Hepatocyte (in vitro differentiated cells): ENCODE measurements around the gene RAB11FIP4. TPM values are rescaled to one million over a fixed set of nuclear protein-coding genes. Genes with fewer than 3 reads are reported as not detected.

Experiments
- DNase-seq: peaks from one replicate; pipeline ENCODE4 v3.0.0-alpha.2; 2016; ENCODE audit warnings: low spot score
- H2AFZ ChIP-seq: fragments of 200-600 bp; sonication (generic); 2 replicates; pipeline ENCODE4 v1.6.0; 2016; ENCODE audit warnings: antibody characterized with exemption, mild to moderate bottlenecking
- H3K27ac ChIP-seq: fragments of 200-600 bp; sonication (generic); 2 replicates; pipeline ENCODE4 v1.5.1; 2016; ENCODE audit warnings: mild to moderate bottlenecking
- H3K27me3 ChIP-seq: fragments of 200-600 bp; sonication (generic); 2 replicates; pipeline ENCODE4 v1.6.1; 2016
- H3K36me3 ChIP-seq: fragments of 200-600 bp; sonication (generic); replicated peaks from 2 replicates; pipeline ENCODE4 v1.5.1; 2016; ENCODE audit warnings: low read depth; ENCODE audit not compliant: insufficient read depth
- H3K4me1 ChIP-seq: fragments of 200-600 bp; sonication (generic); 2 replicates; pipeline ENCODE4 v1.5.1; 2016; ENCODE audit warnings: mild to moderate bottlenecking, moderate library complexity; ENCODE audit not compliant: insufficient read depth
- H3K4me2 ChIP-seq: fragments of 200-600 bp; sonication (generic); 2 replicates; pipeline ENCODE4 v1.6.0; 2016
- H3K4me3 ChIP-seq: fragments of 200-600 bp; sonication (generic); 2 replicates; pipeline ENCODE4 v1.5.1; 2016; ENCODE audit warnings: mild to moderate bottlenecking
- H3K79me2 ChIP-seq: fragments of 200-600 bp; sonication (generic); 2 replicates; pipeline ENCODE4 v1.6.0; 2017; ENCODE audit warnings: mild to moderate bottlenecking
- H3K9me2 ChIP-seq: fragments of 200-600 bp; sonication (generic); replicated peaks from 2 replicates; pipeline ENCODE4 v1.6.0; 2017; ENCODE audit warnings: mild to moderate bottlenecking; ENCODE audit not compliant: insufficient read depth
- H3K9me3 ChIP-seq: fragments of 200-600 bp; sonication (generic); 2 replicates; pipeline ENCODE4 v1.5.1; 2016; ENCODE audit warnings: low read depth, mild to moderate bottlenecking
- H4K20me1 ChIP-seq: fragments of 200-600 bp; sonication (generic); 2 replicates; pipeline ENCODE4 v1.6.0; 2016; ENCODE audit warnings: mild to moderate bottlenecking; ENCODE audit not compliant: insufficient read depth, poor library complexity, severe bottlenecking
- EZH2 ChIP-seq: fragments of 200-600 bp; sonication (generic); IDR thresholded peaks from 2 replicates; pipeline ENCODE4 v1.6.1; 2016; ENCODE audit warnings: antibody characterized with exemption, mild to moderate bottlenecking, borderline replicate concordance
- EZH2phosphoT487 ChIP-seq: fragments of 200-600 bp; sonication (generic); IDR thresholded peaks from one replicate; pipeline ENCODE4 v1.6.1; 2018; ENCODE audit warnings: antibody characterized with exemption, mild to moderate bottlenecking, low read depth, moderate library complexity; ENCODE audit not compliant: unreplicated experiment, severe bottlenecking
- WGBS: methylation state at CpG from one replicate; pipeline ENCODE4 v1.1.6; 2016; ENCODE audit warnings: low lambda C conversion rate; ENCODE audit errors: missing lambda C conversion rate; 5-methylcytosine and 5-hydroxymethylcytosine counted together
- polyA plus RNA-seq: library from polyadenylated mRNA; unstranded; fragments of >200 nt; fragmentation: Nextera tagmentation; extraction: Ambion mirVana; gene quantifications from 2 replicates; pipeline ENCODE4 v1.2.1, GENCODE V29; 2016
- total RNA-seq: library from RNA; depleted of rRNA; stranded (reverse); fragments of >200 nt; gene quantifications from 2 replicates; pipeline ENCODE4 v1.2.3, GENCODE V29; 2014
- TF ChIP-seq, protein P1 (sequence below): fragments of 200-600 bp; sonication (generic); IDR thresholded peaks from 2 replicates; pipeline ENCODE4 v1.5.1; 2016; ENCODE audit warnings: antibody characterized with exemption, mild to moderate bottlenecking; ENCODE audit not compliant: poor library complexity

RAB11FIP4 gene
- total and polyA plus RNA-seq, 2 experiments from 2014 or later = 25.8 to 35.6 TPM

DNA sequence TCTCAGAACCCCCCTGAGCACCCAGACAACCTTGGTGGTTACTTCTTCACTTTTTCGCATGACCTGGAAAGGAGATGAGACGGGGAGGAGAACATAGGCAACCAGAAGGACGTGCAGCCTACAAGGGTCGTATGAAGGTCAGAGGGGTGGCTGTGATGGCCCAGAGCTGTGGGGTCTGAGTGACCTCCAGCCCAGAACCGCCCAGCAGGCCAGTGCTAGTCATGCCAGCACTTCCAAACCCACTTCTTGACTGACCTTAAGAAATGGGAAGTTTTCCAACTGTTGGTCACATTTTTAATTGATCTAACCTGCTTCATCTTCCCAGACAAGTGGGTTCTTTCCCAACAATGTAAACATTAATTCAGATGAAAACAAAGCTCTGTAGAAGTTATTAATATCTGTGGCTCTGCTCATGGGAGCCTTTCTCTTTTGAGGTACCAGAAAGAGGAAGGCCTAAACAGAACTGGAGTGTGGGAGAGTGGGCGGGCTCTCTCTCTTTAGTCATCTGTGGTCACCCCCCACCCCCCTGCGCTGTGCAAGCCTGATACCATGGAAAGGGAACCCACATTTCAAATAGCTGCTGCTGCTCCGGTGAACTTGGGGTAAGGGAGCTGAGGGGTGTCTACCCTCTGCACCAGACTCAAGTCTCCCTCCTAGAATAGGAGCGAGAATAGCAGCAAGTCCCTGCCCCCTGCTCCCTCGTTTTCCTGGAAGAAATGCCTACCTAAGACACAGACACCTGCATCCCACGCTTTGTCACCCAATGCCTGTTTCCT lies 101.6 kb downstream of the RAB11FIP4 start:
- DNase-seq = no peak
- no peak overlapping the region for H3K4me3 ChIP-seq
- no peaks in the 10 kb centered on the region for H3K9me3 ChIP-seq
- no peak overlapping the region for H3K4me2 ChIP-seq
- H3K79me2 ChIP-seq = peaks cover 92% of the 10 kb centered on the region
- no peak overlapping the region for H2AFZ ChIP-seq
- H3K27me3 ChIP-seq = no peaks in the 10 kb centered on the region
- H3K36me3 ChIP-seq = no peaks in the 10 kb centered on the region
- H3K27ac ChIP-seq = peak overlapping the region; percentile 23
- peaks cover 29% of the 10 kb centered on the region for H3K4me1 ChIP-seq
- 88% methylated on average over 11 of the region's 11 CpGs for WGBS
- TF ChIP-seq, protein P1, sequence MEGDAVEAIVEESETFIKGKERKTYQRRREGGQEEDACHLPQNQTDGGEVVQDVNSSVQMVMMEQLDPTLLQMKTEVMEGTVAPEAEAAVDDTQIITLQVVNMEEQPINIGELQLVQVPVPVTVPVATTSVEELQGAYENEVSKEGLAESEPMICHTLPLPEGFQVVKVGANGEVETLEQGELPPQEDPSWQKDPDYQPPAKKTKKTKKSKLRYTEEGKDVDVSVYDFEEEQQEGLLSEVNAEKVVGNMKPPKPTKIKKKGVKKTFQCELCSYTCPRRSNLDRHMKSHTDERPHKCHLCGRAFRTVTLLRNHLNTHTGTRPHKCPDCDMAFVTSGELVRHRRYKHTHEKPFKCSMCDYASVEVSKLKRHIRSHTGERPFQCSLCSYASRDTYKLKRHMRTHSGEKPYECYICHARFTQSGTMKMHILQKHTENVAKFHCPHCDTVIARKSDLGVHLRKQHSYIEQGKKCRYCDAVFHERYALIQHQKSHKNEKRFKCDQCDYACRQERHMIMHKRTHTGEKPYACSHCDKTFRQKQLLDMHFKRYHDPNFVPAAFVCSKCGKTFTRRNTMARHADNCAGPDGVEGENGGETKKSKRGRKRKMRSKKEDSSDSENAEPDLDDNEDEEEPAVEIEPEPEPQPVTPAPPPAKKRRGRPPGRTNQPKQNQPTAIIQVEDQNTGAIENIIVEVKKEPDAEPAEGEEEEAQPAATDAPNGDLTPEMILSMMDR = no peak
- TF ChIP-seq EZH2phosphoT487 (no peak), EZH2 (no peak)
- peaks cover 13% of the 10 kb centered on the region for H4K20me1 ChIP-seq
- H3K9me2 ChIP-seq = no peaks in the 10 kb centered on the region

DNA sequence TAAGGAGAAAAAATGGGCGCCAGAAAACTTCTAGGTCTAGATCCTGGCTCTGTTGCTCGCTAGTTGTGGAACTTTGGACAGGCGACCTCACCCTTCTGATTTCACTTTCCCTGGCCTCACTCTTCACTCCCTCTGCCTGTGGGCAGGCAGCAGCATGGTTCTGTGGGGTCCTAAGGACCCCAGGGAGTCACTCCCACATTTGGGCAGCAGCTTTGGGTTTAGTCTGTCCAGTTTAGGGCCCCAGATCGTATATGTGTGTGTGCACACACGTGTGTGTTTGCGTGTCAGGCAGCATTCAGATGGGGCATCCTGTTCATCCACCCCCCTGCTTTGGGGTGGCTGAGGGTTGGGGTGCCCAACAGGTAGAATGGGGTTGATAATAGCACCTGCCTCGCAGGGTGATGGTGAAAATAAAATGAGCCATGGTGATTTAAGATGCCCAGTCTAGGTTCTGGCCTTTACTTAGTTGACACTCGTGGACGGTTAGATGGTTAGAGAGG lies 102.2 kb downstream of the RAB11FIP4 start:
- Histone ChIP-seq H3K4me3 (no peak overlapping the region), H3K4me2 (no peak overlapping the region), H4K20me1 (peaks cover 14% of the 10 kb centered on the region), H3K9me2 (no peaks in the 10 kb centered on the region), H3K27ac (peak overlapping the region; percentile 23), H3K9me3 (no peaks in the 10 kb centered on the region), H3K4me1 (peaks cover 29% of the 10 kb centered on the region), H3K36me3 (no peaks in the 10 kb centered on the region), H2AFZ (no peak overlapping the region), H3K27me3 (no peaks in the 10 kb centered on the region), H3K79me2 (peaks cover 93% of the 10 kb centered on the region)
- no peak for TF ChIP-seq EZH2
- no peak for TF ChIP-seq EZH2phosphoT487
- TF ChIP-seq, protein P1 = no peak
- 87% methylated on average over 9 of the region's 9 CpGs for WGBS
- DNase-seq = no peak

DNA sequence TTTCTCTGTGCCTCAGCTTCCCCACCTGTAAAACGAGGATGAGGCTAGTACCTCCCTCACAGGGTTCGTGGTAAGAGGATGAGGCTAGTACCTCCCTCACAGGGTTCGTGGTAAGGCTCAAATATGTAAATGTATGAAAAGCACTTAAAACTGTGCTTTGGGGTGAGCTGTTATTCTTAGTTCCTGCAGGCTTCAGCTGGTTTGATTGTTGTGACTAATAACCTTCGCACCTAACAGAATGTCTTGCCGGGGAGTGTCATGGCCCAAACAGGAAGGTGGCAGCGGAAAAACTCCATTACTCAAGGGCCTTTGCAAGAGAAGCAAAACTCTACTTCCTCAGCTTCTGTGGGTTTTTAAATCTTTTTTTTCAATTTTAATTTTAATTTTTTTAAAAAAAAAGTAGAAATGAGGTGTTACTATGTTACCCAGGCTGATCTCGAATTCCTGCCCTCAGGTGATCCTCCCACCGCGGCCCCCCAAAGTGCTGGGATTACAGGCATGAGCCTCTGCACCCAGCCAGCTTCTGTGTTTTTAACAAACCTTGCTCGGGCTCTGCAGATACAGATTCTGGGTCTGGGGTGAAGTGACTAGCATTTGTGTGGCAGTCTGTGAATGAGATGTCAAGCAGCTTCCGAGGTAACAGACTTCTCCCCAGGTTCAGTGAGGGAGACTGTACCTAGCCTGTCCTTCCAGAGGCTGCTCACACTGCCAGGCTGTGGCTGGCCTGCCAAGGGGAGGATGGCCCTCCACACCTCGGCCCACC lies 103.0 kb downstream of the RAB11FIP4 start:
- Histone ChIP-seq H3K36me3 (no peaks in the 10 kb centered on the region), H3K9me3 (no peaks in the 10 kb centered on the region), H3K27ac (peak overlapping the region; percentile 37), H4K20me1 (peaks cover 14% of the 10 kb centered on the region), H3K27me3 (no peaks in the 10 kb centered on the region), H3K79me2 (peaks cover 91% of the 10 kb centered on the region), H3K4me1 (peaks cover 32% of the 10 kb centered on the region), H3K4me3 (no peak overlapping the region), H3K4me2 (no peak overlapping the region), H3K9me2 (no peaks in the 10 kb centered on the region), H2AFZ (no peak overlapping the region)
- 80% methylated on average over 12 of the region's 12 CpGs for WGBS
- no peak for DNase-seq
- TF ChIP-seq EZH2 = no peak
- no peak for TF ChIP-seq EZH2phosphoT487
- TF ChIP-seq, protein P1 = no peak
